LNCAP (cell line): ENCODE results near the gene KCNN4.

Experiments used
- CTCF ChIP-seq: fragments of 450-650 bp; IDR thresholded peaks from 2 replicates; pipeline ENCODE4 v1.5.1; 2017; ENCODE audit warnings: mild to moderate bottlenecking

The KCNN4 gene

GRCh38 chr19:43812688-43813087, 31.9 kb upstream of the KCNN4 start:
- TF ChIP-seq CTCF: no peak

GRCh38 chr19:43812259-43812658, 31.5 kb upstream of the KCNN4 start:
- TF ChIP-seq CTCF: no peak

- no peak for TF ChIP-seq CTCF
These were observed 31.1 kb upstream of the KCNN4 start for GRCh38 chr19:43811837-43812236.

- TF ChIP-seq CTCF: peak; percentile 44; the same call in 1 of the 2 replicates
These were observed 29.3 kb upstream of the KCNN4 start for GRCh38 chr19:43809762-43810696.

- no peak for TF ChIP-seq CTCF
These were observed 26.9 kb upstream of the KCNN4 start for GRCh38 chr19:43807651-43808050.

GRCh38 chr19:43806848-43807247, 26.1 kb upstream of the KCNN4 start:
- no peak for TF ChIP-seq CTCF

- TF ChIP-seq CTCF: no peak
These were observed 23.7 kb upstream of the KCNN4 start for GRCh38 chr19:43804432-43804831.
